Neural cell (in vitro differentiated cells): ENCODE measurements around the gene RELT. TPM values are rescaled to one million over a fixed set of nuclear protein-coding genes. Genes with fewer than 3 reads are reported as not detected.

Source experiments
- H2AFZ ChIP-seq: fragments of 200-600, 300-800 bp; sonication (generic), shearing (Covaris generic); 2 replicates; pipeline ENCODE4 v1.6.0; 2014; ENCODE audit warnings: low read depth, mild to moderate bottlenecking, antibody characterized with exemption, low read length, moderate library complexity
- H3F3A ChIP-seq: fragments of 200-600 bp; shearing (Covaris generic); 2 replicates; pipeline ENCODE4 v1.6.1; 2016; ENCODE audit warnings: mild to moderate bottlenecking, moderate library complexity, mixed read lengths, antibody characterized with exemption, low read length; ENCODE audit not compliant: insufficient read depth, poor library complexity, severe bottlenecking
- H3K27ac ChIP-seq: fragments of 200-600, 300-800 bp; sonication (generic), shearing (Covaris generic); 2 replicates; pipeline ENCODE4 v1.5.1; 2014; ENCODE audit warnings: mild to moderate bottlenecking, low read length, moderate library complexity
- H3K27me3 ChIP-seq: fragments of 300-800, 200-600 bp; sonication (generic), shearing (Covaris generic); 2 replicates; pipeline ENCODE4 v1.6.0; 2014; ENCODE audit warnings: mild to moderate bottlenecking, low read depth, low read length, moderate library complexity; ENCODE audit not compliant: insufficient read depth
- H3K36me3 ChIP-seq: fragments of 300-800, 200-600 bp; sonication (generic), shearing (Covaris generic); 2 replicates; pipeline ENCODE4 v1.5.1; 2014; ENCODE audit warnings: mild to moderate bottlenecking, antibody characterized with exemption, low read length, moderate library complexity; ENCODE audit not compliant: insufficient read depth
- H3K4me2 ChIP-seq: fragments of 300-800, 200-600 bp; sonication (generic), shearing (Covaris generic); 2 replicates; pipeline ENCODE4 v1.6.0; 2014; ENCODE audit warnings: mild to moderate bottlenecking, low read length
- H3K4me3 ChIP-seq: fragments of 300-800, 200-600 bp; sonication (generic), shearing (Covaris generic); 2 replicates; pipeline ENCODE4 v1.5.1; 2014; ENCODE audit warnings: mild to moderate bottlenecking, low read length, moderate library complexity
- H3K79me2 ChIP-seq: fragments of 200-600 bp; shearing (Covaris generic); replicated peaks from 2 replicates; pipeline ENCODE4 v1.6.0; 2014; ENCODE audit warnings: mild to moderate bottlenecking, low read length, moderate library complexity; ENCODE audit not compliant: insufficient read depth
- H3K9ac ChIP-seq: fragments of 300-800, 200-600 bp; sonication (generic), shearing (Covaris generic); 2 replicates; pipeline ENCODE4 v1.6.1; 2016; ENCODE audit warnings: mild to moderate bottlenecking, low read length, mixed read lengths
- H3K9me2 ChIP-seq: fragments of 200-600 bp; shearing (Covaris generic); 2 replicates; pipeline ENCODE4 v1.6.1; 2016; ENCODE audit warnings: mild to moderate bottlenecking, low read length, mixed read lengths; ENCODE audit not compliant: insufficient read depth
- H3K9me3 ChIP-seq: fragments of 200-600, 300-800 bp; sonication (generic), shearing (Covaris generic); 2 replicates; pipeline ENCODE4 v1.6.1; 2016; ENCODE audit warnings: mild to moderate bottlenecking, mixed run types, low read length, moderate library complexity, mixed read lengths
- H4K20me1 ChIP-seq: fragments of 200-600 bp; shearing (Covaris generic); 2 replicates; pipeline ENCODE4 v1.6.1; 2016; ENCODE audit warnings: mild to moderate bottlenecking, mixed run types; ENCODE audit not compliant: insufficient read depth
- CTCF ChIP-seq: fragments of 450-650 bp; IDR thresholded peaks from 2 replicates; pipeline ENCODE4 v1.5.1; 2014; ENCODE audit warnings: antibody characterized with exemption, mild to moderate bottlenecking, moderate library complexity; ENCODE audit not compliant: poor library complexity, severe bottlenecking
- EP300 ChIP-seq: fragments of 450-650 bp; conservative IDR thresholded peaks from 2 replicates; pipeline ENCODE4 v1.6.1; 2014; ENCODE audit warnings: antibody characterized with exemption, mild to moderate bottlenecking, moderate library complexity; ENCODE audit not compliant: poor library complexity, severe bottlenecking
- EZH2 ChIP-seq: fragments of 200-600, 300-800 bp; shearing (Covaris generic), sonication (generic); IDR thresholded peaks from 2 replicates; pipeline ENCODE4 v1.6.1; 2014; ENCODE audit warnings: antibody characterized with exemption, low read length, borderline replicate concordance, mild to moderate bottlenecking; ENCODE audit not compliant: insufficient read depth, poor library complexity, severe bottlenecking
- MXI1 ChIP-seq: fragments of 450-650 bp; conservative IDR thresholded peaks from 2 replicates; pipeline ENCODE4 v1.6.1; 2014; ENCODE audit warnings: antibody characterized with exemption, mild to moderate bottlenecking; ENCODE audit not compliant: poor library complexity, severe bottlenecking
- POLR2AphosphoS5 ChIP-seq: IDR thresholded peaks from 2 replicates; pipeline ENCODE4 v1.6.1; 2012
- RAD21 ChIP-seq: fragments of 450-650 bp; conservative IDR thresholded peaks from 2 replicates; pipeline ENCODE4 v1.6.1; 2014; ENCODE audit warnings: antibody characterized with exemption, mild to moderate bottlenecking, moderate library complexity
- REST ChIP-seq: IDR thresholded peaks from 2 replicates; pipeline ENCODE4 v1.6.1; 2012; ENCODE audit warnings: borderline replicate concordance
- SMC3 ChIP-seq: fragments of 450-650 bp; conservative IDR thresholded peaks from 2 replicates; pipeline ENCODE4 v1.6.1; 2014; ENCODE audit warnings: antibody characterized with exemption, mild to moderate bottlenecking, moderate library complexity; ENCODE audit not compliant: poor library complexity
- TAF1 ChIP-seq: IDR thresholded peaks from 2 replicates; pipeline ENCODE4 v1.6.1; 2012; ENCODE audit warnings: low read depth
- polyA plus RNA-seq: library from polyadenylated mRNA; depleted of rRNA; stranded (reverse); fragments of >200 nt; gene quantifications from 2 replicates; pipeline ENCODE4 v1.2.3, GENCODE V29; 2014

RELT gene
- polyA plus RNA-seq, 1 donor from 2014 or later = 12.4 TPM

- H3K27me3 ChIP-seq = no peaks in the 10 kb centered on the region
- H3K4me3 ChIP-seq = no peak overlapping the region
- H3K4me2 ChIP-seq = no peak overlapping the region
- no peaks in the 10 kb centered on the region for H3K36me3 ChIP-seq
- no peak overlapping the region for H3K27ac ChIP-seq
- TF ChIP-seq EZH2 (no peak), SMC3 (no peak), EP300 (no peak), TAF1 (no peak), MXI1 (no peak), POLR2AphosphoS5 (no peak), REST (no peak), RAD21 (no peak), CTCF (no peak)
- no peak overlapping the region for H2AFZ ChIP-seq
- H3K9me2 ChIP-seq = no peaks in the 10 kb centered on the region
- H3K9ac ChIP-seq = no peak overlapping the region
- H3F3A ChIP-seq = no peaks in the 10 kb centered on the region
- H3K9me3 ChIP-seq = no peaks in the 10 kb centered on the region
- no peaks in the 10 kb centered on the region for H4K20me1 ChIP-seq
- peaks cover under 1% of the 10 kb centered on the region for H3K79me2 ChIP-seq
Measured at GRCh38 chr11:73428227-73428626, 52.0 kb downstream of the RELT start.

- no peaks in the 10 kb centered on the region for H3K9me3 ChIP-seq
- H4K20me1 ChIP-seq = no peaks in the 10 kb centered on the region
- no peak overlapping the region for H3K9ac ChIP-seq
- H3K36me3 ChIP-seq = no peaks in the 10 kb centered on the region
- H3K4me3 ChIP-seq = no peak overlapping the region
- H3K9me2 ChIP-seq = no peaks in the 10 kb centered on the region
- no peak overlapping the region for H3K4me2 ChIP-seq
- no peak for TF ChIP-seq TAF1
- TF ChIP-seq SMC3 = no peak
- no peak for TF ChIP-seq CTCF
- TF ChIP-seq POLR2AphosphoS5 = no peak
- no peak for TF ChIP-seq EZH2
- no peak for TF ChIP-seq RAD21
- TF ChIP-seq EP300 = no peak
- no peak for TF ChIP-seq REST
- TF ChIP-seq MXI1 = no peak
- no peak overlapping the region for H3K27ac ChIP-seq
- H3F3A ChIP-seq = no peaks in the 10 kb centered on the region
- H2AFZ ChIP-seq = no peak overlapping the region
- no peaks in the 10 kb centered on the region for H3K27me3 ChIP-seq
- peaks cover 3% of the 10 kb centered on the region for H3K79me2 ChIP-seq
Measured at GRCh38 chr11:73428699-73429098, 52.5 kb downstream of the RELT start.
